ENCODE data around the gene BBOF1. TPM values are rescaled to one million over a fixed set of nuclear protein-coding genes. Genes with fewer than 3 reads are reported as not detected.
A peak's percentile ranks its signal among the peaks of the same experiment; 100 is the strongest.

The BBOF1 gene
- total RNA-seq, 1 donor from 2014 or later: 3.1 TPM

DNA sequence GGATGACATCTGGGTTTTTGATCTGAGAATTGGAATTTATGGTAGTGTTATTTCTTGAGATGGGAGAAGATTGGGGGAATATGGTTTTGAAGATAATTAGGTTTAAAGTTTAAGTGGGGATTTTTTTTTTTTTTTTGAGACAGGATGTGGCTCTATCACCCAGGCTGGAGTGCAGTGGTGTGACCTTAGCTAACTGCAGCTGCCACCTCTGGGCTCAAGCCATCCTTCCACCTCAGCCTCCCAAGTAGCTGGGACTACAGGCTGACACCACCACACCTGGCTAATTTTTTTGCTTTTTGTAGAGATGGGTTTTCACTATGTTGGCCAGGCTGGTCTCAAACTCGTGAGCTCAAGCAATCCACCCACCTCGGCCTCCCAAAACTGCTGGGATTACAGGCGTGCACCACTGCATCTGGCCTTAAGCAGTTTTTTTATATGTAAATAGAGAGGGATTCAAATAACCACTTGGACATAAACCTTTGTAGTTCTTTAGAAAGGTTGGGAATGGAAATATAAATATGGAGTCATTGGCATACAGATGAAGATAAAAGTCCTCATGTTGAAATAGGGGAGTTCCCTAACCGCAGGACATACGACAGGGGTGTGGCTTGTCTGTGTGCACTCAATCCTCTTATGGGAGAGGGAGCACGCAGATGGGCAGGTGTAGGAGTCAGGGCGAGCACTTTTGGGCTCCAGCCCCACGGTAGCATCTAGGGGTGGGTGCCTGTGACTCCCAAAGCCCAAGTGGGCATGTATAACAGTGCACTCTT is 70.3 kb downstream of the BBOF1 start:
- DNase-seq: no peak

GRCh38 chr14:74105381-74105780 is 86.2 kb downstream of the BBOF1 start:
- DNase-seq: no peak

- no peak for DNase-seq
Measured at GRCh38 chr14:74109369-74109768, 90.2 kb downstream of the BBOF1 start.

DNA sequence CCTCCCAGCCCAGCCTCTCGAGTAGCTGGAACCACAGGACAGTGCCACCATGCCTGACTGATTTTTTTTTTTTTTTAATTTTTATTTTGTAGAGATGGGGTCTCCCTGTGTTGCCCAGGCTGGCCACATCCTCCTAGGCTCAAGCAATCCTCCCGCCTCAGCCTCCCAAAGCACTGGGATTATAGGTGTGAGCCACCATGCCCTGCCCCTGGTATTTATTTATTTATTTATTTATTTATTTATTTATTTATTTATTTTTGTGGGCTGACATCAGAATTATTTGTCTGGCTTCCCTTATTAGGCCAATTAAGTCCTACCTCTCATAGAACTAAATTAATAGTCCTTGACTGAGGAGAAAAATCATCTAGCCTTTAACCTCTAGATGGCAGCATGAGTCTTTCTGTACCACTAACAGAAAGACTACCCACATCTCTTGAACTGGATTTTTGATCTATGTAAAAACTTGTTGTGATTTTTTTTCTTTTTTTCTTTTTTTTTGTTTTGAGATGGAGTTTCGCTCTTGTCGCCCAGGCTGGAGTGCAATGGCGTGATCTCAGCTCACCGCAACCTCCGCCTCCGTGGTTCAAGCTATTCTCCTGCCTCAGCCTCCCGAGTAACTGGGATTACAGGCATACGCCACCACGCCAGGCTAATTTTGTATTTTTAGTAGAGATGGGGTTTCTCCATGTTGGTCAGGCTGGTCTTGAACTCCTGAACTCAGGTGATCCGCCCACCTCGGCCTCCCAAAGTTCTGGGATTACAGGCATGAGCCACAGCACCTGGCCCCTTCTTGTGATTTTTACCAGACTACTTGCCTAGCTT is 92.5 kb downstream of the BBOF1 start:
- DNase-seq: peak; percentile 75

Small RNA genes within 50 kb of the gene (small RNA-seq; reads per million reads assigned to genes)
- gene AC005480.2 (ENCODE audit: low replicate concordance): not detected

Other genes starting within 250 kb of the BBOF1 start
- gene PTGR2, start 167.5 kb upstream of the BBOF1 start, total RNA-seq: 7.5 TPM
- 62.0 TPM for gene ZNF410, start 132.5 kb upstream of the BBOF1 start, total RNA-seq
- gene FAM161B, start 69.3 kb upstream of the BBOF1 start, total RNA-seq: 4.9 TPM
- 67.0 TPM for gene COQ6, start 69.0 kb upstream of the BBOF1 start, total RNA-seq
- 14.6 TPM for gene ENTPD5, start 61 bp upstream of the BBOF1 start, total RNA-seq
- 28.0 TPM for gene ALDH6A1, start 65.1 kb downstream of the BBOF1 start, total RNA-seq
- 9.5 TPM for gene LIN52, start 65.6 kb downstream of the BBOF1 start, total RNA-seq
- gene VSX2, start 220.1 kb downstream of the BBOF1 start, total RNA-seq: not detected

All from tongue (tissue), 3 donors.